ENCODE measurements around the gene SEL1L2.

GRCh38 chr20:13953227-13953626, 37.2 kb downstream of the SEL1L2 start:
- TF ChIP-seq EP300 (IDR thresholded peaks at IDR 0.05), result no peak
- no peak for TF ChIP-seq CTCF (IDR thresholded peaks at IDR 0.05)
- no peak for TF ChIP-seq POLR2A (IDR thresholded peaks at IDR 0.05)

All from ovary (tissue), 3 donors.